GM23338 (cell line): Measurements from ENCODE around the gene STEAP1B. TPM values are rescaled to one million over a fixed set of nuclear protein-coding genes. Genes with fewer than 3 reads are reported as not detected.

Experiments
- ATAC-seq: fragments of 200-7000 bp; cut with Tn5 transposase; 3 replicates; pipeline ENCODE4 v1.9.1; 2020
- DNase-seq: peaks from one replicate; pipeline ENCODE4 v3.0.0-alpha.2; 2015; ENCODE audit warnings: low spot score
- H2AFZ ChIP-seq: fragments of 200-600 bp; sonication (generic); 2 replicates; pipeline ENCODE4 v1.8.0; 2016; ENCODE audit warnings: antibody characterized with exemption, mild to moderate bottlenecking, moderate library complexity
- H3F3A ChIP-seq: fragments of 200-600 bp; sonication (generic); replicated peaks from 2 replicates; pipeline ENCODE4 v1.8.0; 2017; ENCODE audit warnings: antibody characterized with exemption, mixed run types, low read depth
- H3K27ac ChIP-seq: fragments of 200-600 bp; sonication (generic); 2 replicates; pipeline ENCODE4 v1.6.1; 2016; ENCODE audit warnings: low read depth
- H3K27me3 ChIP-seq: fragments of 200-600 bp; sonication (generic); 2 replicates; pipeline ENCODE4 v1.8.0; 2016; ENCODE audit warnings: mild to moderate bottlenecking, mixed run types, moderate library complexity; ENCODE audit not compliant: insufficient read depth
- H3K36me3 ChIP-seq: fragments of 200-600 bp; sonication (generic); 2 replicates; pipeline ENCODE4 v1.8.0; 2016; ENCODE audit warnings: mild to moderate bottlenecking; ENCODE audit not compliant: insufficient read depth
- H3K4me1 ChIP-seq: fragments of 200-600 bp; sonication (generic); 2 replicates; pipeline ENCODE4 v1.8.0; 2016; ENCODE audit warnings: mild to moderate bottlenecking, moderate library complexity; ENCODE audit not compliant: insufficient read depth
- H3K4me2 ChIP-seq: fragments of 200-600 bp; sonication (generic); 2 replicates; pipeline ENCODE4 v1.7.1; 2017; ENCODE audit warnings: mixed run types
- H3K4me3 ChIP-seq: fragments of 200-600 bp; sonication (generic); 2 replicates; pipeline ENCODE4 v1.6.1; 2016; ENCODE audit warnings: mixed run types
- H3K79me2 ChIP-seq: fragments of 200-600 bp; sonication (generic); replicated peaks from 2 replicates; pipeline ENCODE4 v1.8.0; 2017; ENCODE audit warnings: mild to moderate bottlenecking; ENCODE audit not compliant: insufficient read depth
- H3K9me2 ChIP-seq: fragments of 200-600 bp; sonication (generic); 2 replicates; pipeline ENCODE4 v1.8.0; 2017; ENCODE audit not compliant: insufficient read depth
- H4K20me1 ChIP-seq: fragments of 200-600 bp; sonication (generic); replicated peaks from 2 replicates; pipeline ENCODE4 v1.8.0; 2017; ENCODE audit warnings: mild to moderate bottlenecking; ENCODE audit not compliant: insufficient read depth
- H3K27ac Mint-ChIP-seq: 2 replicates; pipeline ENCODE4 v1.8.0; 2020; ENCODE audit warnings: inconsistent platforms, mild to moderate bottlenecking, moderate library complexity, mixed read lengths
- H3K27me3 Mint-ChIP-seq: 3 replicates; pipeline ENCODE4 v1.8.0; 2022; ENCODE audit warnings: low read depth, mild to moderate bottlenecking, moderate library complexity, mixed read lengths, inconsistent platforms; ENCODE audit not compliant: insufficient read depth, poor library complexity
- H3K36me3 Mint-ChIP-seq: 3 replicates; pipeline ENCODE4 v1.8.0; 2021; ENCODE audit warnings: low read depth, mild to moderate bottlenecking, inconsistent platforms, moderate library complexity, mixed read lengths
- H3K4me1 Mint-ChIP-seq: 3 replicates; pipeline ENCODE4 v1.8.0; 2020; ENCODE audit warnings: mild to moderate bottlenecking, inconsistent platforms, mixed read lengths
- H3K4me3 Mint-ChIP-seq: 3 replicates; pipeline ENCODE4 v1.8.0; 2021; ENCODE audit warnings: moderate library complexity, mild to moderate bottlenecking, inconsistent platforms, mixed read lengths
- H3K9me3 Mint-ChIP-seq: 3 replicates; pipeline ENCODE4 v1.8.0; 2020; ENCODE audit warnings: moderate library complexity, mild to moderate bottlenecking, inconsistent platforms, mixed read lengths
- CREB1 ChIP-seq: fragments of 250-450 bp; sonication (Bioruptor Pico); IDR thresholded peaks from 2 replicates; pipeline ENCODE4 v1.5.0; 2020; ENCODE audit warnings: low read depth, mild to moderate bottlenecking, moderate library complexity
- EZH2 ChIP-seq: fragments of 200-600 bp; sonication (generic); IDR thresholded peaks from one replicate; pipeline ENCODE4 v1.8.0; 2017; ENCODE audit warnings: antibody characterized with exemption, mild to moderate bottlenecking, low read depth; ENCODE audit not compliant: unreplicated experiment
- EZH2phosphoT487 ChIP-seq: fragments of 200-600 bp; sonication (generic); IDR thresholded peaks from one replicate; pipeline ENCODE4 v1.8.1; 2018; ENCODE audit warnings: antibody characterized with exemption; ENCODE audit not compliant: unreplicated experiment
- JUNB ChIP-seq: IDR thresholded peaks from one replicate; pipeline ENCODE4 v1.6.1; 2016; ENCODE audit warnings: antibody characterized with exemption; ENCODE audit not compliant: unreplicated experiment
- NANOG ChIP-seq: IDR thresholded peaks from 2 replicates; pipeline ENCODE4 v1.6.1; 2016; ENCODE audit warnings: antibody characterized with exemption, borderline replicate concordance
- POLR2AphosphoS5 ChIP-seq: IDR thresholded peaks from 2 replicates; pipeline ENCODE4 v1.6.1; 2016; ENCODE audit warnings: antibody characterized with exemption, low read depth
- STAT1 ChIP-seq: IDR thresholded peaks from one replicate; pipeline ENCODE4 v1.6.1; 2016; ENCODE audit warnings: antibody characterized with exemption; ENCODE audit not compliant: unreplicated experiment
- ZNF114 ChIP-seq: fragments of 250-450 bp; sonication (Bioruptor Pico); IDR thresholded peaks from 2 replicates; pipeline ENCODE4 v1.5.0; 2020; ENCODE audit warnings: mild to moderate bottlenecking, moderate library complexity
- ZNF331 ChIP-seq: fragments of 250-450 bp; sonication (Bioruptor Pico); IDR thresholded peaks from 2 replicates; pipeline ENCODE4 v1.5.0; 2020; ENCODE audit warnings: low read depth, mild to moderate bottlenecking, moderate library complexity
- polyA plus RNA-seq: library from polyadenylated mRNA; unstranded; fragments of >200 nt; fragmentation: Nextera tagmentation; extraction: Ambion mirVana; gene quantifications from 2 replicates; pipeline ENCODE4 v1.2.1, GENCODE V29; 2016
- total RNA-seq: library from RNA; depleted of rRNA; stranded (reverse); fragments of >200 nt; shearing (Covaris generic); gene quantifications from 2 replicates; pipeline ENCODE4 v1.2.3, GENCODE V29; 2014
- TF ChIP-seq, protein P1 (sequence below): IDR thresholded peaks from 2 replicates; pipeline ENCODE4 v1.6.1; 2016; ENCODE audit warnings: antibody characterized with exemption
- TF ChIP-seq, protein P2 (sequence below), 2 experiments: fragments of 200-600 bp in 1 of 2; sonication (generic) in 1 of 2; conservative IDR thresholded peaks; 2 replicates each; pipeline versions ENCODE4 v1.5.1 to v1.6.1; 2016 to 2017; ENCODE audit warnings: antibody characterized with exemption in 2 of 2, low read depth in 2 of 2, mild to moderate bottlenecking in 2 of 2, moderate library complexity in 1 of 2
- TF ChIP-seq, protein P3 (sequence below): IDR thresholded peaks from one replicate; pipeline ENCODE4 v1.6.1; 2018; ENCODE audit warnings: antibody characterized with exemption; ENCODE audit not compliant: unreplicated experiment
- TF ChIP-seq, protein P4 (sequence below): fragments of 250-450 bp; sonication (Bioruptor Pico); IDR thresholded peaks from 2 replicates; pipeline ENCODE4 v1.5.0; 2020; ENCODE audit warnings: mild to moderate bottlenecking, moderate library complexity

Gene STEAP1B
- total and polyA plus RNA-seq, 2 experiments from 2014 or later = 4.9 to 16.5 TPM

DNA sequence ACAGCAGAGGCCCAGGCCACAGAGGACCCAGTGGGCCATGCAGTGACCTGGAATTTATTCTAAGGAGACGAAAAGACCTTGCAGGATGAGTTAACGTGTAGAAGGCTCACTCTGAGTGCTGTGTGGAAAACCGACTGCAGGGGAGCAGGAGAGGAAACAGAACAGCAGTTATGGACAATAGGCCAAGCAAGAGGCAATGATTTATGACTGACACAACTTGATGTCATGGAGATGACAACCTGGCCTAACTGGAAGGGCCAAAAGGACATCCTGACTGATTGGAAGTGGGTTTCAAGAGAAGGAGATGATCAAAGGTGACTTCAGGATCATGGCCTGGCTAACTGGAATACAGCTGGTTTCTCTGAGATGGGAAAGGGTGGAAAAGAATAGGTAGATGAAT, 72.9 kb downstream of the STEAP1B start:
- no peaks in the 10 kb centered on the region for H3K36me3 ChIP-seq
- no peak overlapping the region for H3K4me3 Mint-ChIP-seq
- TF ChIP-seq, protein P1, sequence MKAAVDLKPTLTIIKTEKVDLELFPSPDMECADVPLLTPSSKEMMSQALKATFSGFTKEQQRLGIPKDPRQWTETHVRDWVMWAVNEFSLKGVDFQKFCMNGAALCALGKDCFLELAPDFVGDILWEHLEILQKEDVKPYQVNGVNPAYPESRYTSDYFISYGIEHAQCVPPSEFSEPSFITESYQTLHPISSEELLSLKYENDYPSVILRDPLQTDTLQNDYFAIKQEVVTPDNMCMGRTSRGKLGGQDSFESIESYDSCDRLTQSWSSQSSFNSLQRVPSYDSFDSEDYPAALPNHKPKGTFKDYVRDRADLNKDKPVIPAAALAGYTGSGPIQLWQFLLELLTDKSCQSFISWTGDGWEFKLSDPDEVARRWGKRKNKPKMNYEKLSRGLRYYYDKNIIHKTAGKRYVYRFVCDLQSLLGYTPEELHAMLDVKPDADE = no peak
- TF ChIP-seq EZH2phosphoT487 (no peak), CREB1 (CRISPR knock-in tag) (no peak), JUNB (no peak), STAT1 (no peak), ZNF331 (CRISPR knock-in tag) (no peak), NANOG (no peak), EZH2 (no peak), POLR2AphosphoS5 (no peak), ZNF114 (CRISPR knock-in tag) (no peak)
- TF ChIP-seq, protein P2, sequence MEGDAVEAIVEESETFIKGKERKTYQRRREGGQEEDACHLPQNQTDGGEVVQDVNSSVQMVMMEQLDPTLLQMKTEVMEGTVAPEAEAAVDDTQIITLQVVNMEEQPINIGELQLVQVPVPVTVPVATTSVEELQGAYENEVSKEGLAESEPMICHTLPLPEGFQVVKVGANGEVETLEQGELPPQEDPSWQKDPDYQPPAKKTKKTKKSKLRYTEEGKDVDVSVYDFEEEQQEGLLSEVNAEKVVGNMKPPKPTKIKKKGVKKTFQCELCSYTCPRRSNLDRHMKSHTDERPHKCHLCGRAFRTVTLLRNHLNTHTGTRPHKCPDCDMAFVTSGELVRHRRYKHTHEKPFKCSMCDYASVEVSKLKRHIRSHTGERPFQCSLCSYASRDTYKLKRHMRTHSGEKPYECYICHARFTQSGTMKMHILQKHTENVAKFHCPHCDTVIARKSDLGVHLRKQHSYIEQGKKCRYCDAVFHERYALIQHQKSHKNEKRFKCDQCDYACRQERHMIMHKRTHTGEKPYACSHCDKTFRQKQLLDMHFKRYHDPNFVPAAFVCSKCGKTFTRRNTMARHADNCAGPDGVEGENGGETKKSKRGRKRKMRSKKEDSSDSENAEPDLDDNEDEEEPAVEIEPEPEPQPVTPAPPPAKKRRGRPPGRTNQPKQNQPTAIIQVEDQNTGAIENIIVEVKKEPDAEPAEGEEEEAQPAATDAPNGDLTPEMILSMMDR (conservative IDR thresholded peaks at IDR 0.05; ENCODE audit: low read depth in 2 of 2) = no peak
- TF ChIP-seq, protein P3, sequence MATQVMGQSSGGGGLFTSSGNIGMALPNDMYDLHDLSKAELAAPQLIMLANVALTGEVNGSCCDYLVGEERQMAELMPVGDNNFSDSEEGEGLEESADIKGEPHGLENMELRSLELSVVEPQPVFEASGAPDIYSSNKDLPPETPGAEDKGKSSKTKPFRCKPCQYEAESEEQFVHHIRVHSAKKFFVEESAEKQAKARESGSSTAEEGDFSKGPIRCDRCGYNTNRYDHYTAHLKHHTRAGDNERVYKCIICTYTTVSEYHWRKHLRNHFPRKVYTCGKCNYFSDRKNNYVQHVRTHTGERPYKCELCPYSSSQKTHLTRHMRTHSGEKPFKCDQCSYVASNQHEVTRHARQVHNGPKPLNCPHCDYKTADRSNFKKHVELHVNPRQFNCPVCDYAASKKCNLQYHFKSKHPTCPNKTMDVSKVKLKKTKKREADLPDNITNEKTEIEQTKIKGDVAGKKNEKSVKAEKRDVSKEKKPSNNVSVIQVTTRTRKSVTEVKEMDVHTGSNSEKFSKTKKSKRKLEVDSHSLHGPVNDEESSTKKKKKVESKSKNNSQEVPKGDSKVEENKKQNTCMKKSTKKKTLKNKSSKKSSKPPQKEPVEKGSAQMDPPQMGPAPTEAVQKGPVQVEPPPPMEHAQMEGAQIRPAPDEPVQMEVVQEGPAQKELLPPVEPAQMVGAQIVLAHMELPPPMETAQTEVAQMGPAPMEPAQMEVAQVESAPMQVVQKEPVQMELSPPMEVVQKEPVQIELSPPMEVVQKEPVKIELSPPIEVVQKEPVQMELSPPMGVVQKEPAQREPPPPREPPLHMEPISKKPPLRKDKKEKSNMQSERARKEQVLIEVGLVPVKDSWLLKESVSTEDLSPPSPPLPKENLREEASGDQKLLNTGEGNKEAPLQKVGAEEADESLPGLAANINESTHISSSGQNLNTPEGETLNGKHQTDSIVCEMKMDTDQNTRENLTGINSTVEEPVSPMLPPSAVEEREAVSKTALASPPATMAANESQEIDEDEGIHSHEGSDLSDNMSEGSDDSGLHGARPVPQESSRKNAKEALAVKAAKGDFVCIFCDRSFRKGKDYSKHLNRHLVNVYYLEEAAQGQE = no peak
- TF ChIP-seq, protein P4, sequence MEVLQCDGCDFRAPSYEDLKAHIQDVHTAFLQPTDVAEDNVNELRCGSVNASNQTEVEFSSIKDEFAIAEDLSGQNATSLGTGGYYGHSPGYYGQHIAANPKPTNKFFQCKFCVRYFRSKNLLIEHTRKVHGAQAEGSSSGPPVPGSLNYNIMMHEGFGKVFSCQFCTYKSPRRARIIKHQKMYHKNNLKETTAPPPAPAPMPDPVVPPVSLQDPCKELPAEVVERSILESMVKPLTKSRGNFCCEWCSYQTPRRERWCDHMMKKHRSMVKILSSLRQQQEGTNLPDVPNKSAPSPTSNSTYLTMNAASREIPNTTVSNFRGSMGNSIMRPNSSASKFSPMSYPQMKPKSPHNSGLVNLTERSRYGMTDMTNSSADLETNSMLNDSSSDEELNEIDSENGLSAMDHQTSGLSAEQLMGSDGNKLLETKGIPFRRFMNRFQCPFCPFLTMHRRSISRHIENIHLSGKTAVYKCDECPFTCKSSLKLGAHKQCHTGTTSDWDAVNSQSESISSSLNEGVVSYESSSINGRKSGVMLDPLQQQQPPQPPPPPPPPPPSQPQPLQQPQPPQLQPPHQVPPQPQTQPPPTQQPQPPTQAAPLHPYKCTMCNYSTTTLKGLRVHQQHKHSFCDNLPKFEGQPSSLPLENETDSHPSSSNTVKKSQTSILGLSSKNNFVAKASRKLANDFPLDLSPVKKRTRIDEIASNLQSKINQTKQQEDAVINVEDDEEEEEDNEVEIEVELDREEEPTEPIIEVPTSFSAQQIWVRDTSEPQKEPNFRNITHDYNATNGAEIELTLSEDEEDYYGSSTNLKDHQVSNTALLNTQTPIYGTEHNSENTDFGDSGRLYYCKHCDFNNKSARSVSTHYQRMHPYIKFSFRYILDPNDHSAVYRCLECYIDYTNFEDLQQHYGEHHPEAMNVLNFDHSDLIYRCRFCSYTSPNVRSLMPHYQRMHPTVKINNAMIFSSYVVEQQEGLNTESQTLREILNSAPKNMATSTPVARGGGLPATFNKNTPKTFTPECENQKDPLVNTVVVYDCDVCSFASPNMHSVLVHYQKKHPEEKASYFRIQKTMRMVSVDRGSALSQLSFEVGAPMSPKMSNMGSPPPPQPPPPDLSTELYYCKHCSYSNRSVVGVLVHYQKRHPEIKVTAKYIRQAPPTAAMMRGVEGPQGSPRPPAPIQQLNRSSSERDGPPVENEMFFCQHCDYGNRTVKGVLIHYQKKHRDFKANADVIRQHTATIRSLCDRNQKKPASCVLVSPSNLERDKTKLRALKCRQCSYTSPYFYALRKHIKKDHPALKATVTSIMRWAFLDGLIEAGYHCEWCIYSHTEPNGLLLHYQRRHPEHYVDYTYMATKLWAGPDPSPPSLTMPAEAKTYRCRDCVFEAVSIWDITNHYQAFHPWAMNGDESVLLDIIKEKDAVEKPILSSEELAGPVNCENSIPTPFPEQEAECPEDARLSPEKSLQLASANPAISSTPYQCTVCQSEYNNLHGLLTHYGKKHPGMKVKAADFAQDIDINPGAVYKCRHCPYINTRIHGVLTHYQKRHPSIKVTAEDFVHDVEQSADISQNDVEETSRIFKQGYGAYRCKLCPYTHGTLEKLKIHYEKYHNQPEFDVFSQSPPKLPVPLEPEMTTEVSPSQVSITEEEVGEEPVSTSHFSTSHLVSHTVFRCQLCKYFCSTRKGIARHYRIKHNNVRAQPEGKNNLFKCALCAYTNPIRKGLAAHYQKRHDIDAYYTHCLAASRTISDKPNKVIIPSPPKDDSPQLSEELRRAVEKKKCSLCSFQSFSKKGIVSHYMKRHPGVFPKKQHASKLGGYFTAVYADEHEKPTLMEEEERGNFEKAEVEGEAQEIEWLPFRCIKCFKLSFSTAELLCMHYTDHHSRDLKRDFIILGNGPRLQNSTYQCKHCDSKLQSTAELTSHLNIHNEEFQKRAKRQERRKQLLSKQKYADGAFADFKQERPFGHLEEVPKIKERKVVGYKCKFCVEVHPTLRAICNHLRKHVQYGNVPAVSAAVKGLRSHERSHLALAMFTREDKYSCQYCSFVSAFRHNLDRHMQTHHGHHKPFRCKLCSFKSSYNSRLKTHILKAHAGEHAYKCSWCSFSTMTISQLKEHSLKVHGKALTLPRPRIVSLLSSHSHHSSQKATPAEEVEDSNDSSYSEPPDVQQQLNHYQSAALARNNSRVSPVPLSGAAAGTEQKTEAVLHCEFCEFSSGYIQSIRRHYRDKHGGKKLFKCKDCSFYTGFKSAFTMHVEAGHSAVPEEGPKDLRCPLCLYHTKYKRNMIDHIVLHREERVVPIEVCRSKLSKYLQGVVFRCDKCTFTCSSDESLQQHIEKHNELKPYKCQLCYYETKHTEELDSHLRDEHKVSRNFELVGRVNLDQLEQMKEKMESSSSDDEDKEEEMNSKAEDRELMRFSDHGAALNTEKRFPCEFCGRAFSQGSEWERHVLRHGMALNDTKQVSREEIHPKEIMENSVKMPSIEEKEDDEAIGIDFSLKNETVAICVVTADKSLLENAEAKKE (CRISPR knock-in tag) = no peak
- H3K27ac ChIP-seq = no peak overlapping the region
- no peak overlapping the region for H3K4me3 ChIP-seq
- no peaks in the 10 kb centered on the region for H3K27me3 ChIP-seq
- H3K4me2 ChIP-seq = no peak overlapping the region
- H4K20me1 ChIP-seq = no peaks in the 10 kb centered on the region
- ATAC-seq (no peak), DNase-seq (no peak)
- no peak overlapping the region for H3K27ac Mint-ChIP-seq
- H3K79me2 ChIP-seq = no peaks in the 10 kb centered on the region
- H3K9me2 ChIP-seq = peaks cover 14% of the 10 kb centered on the region
- H3K4me1 ChIP-seq = peaks cover 9% of the 10 kb centered on the region; the same call in 1 of the 2 replicates
- no peak overlapping the region for H2AFZ ChIP-seq
- H3K9me3 Mint-ChIP-seq = no peaks in the 10 kb centered on the region
- H3F3A ChIP-seq = no peaks in the 10 kb centered on the region
- peaks cover 2% of the 10 kb centered on the region for H3K27me3 Mint-ChIP-seq
- peaks cover 13% of the 10 kb centered on the region for H3K4me1 Mint-ChIP-seq
- H3K36me3 Mint-ChIP-seq = no peaks in the 10 kb centered on the region
